HepG2 (cell line): Measurements from ENCODE around the gene U2AF2. TPM values are rescaled to one million over a fixed set of nuclear protein-coding genes. Genes with fewer than 3 reads are reported as not detected.
A peak's percentile ranks its signal among the peaks of the same experiment; 100 is the strongest.

ENCODE experiments used
- ATAC-seq: fragments of 200-7000 bp; cut with Tn5 transposase; 3 replicates; pipeline ENCODE4 v1.9.1; 2020; ENCODE audit warnings: mild to moderate bottlenecking, moderate library complexity
- BruUV-seq: library from RNA; stranded (reverse); fragments of 400-500 nt; replicated peaks from 2 replicates; lab custom pipeline; 2021; lab: Mats Ljungman, UMichigan
- CTCF ChIA-PET: fragments of 300-600 bp; formaldehyde crosslinking; extraction: SDS; loops from one replicate; lab custom pipeline; 2021; ENCODE audit warnings: low total read pairs, inconsistent platforms, low intra/inter-chr PET ratio; lab: Yijun Ruan, JAX
- POLR2A ChIA-PET: fragments of 350-600 bp; sonication (Branson Sonifier 250); formaldehyde crosslinking; loops from one replicate; lab custom pipeline; 2020; ENCODE audit warnings: antibody characterized with exemption, inconsistent platforms; lab: Yijun Ruan, JAX
- DNase-seq: peaks from one replicate; pipeline ENCODE4 v3.0.0-alpha.2; 2015; ENCODE audit warnings: low spot score
- FAIRE-seq: peaks from 3 replicates; lab custom pipeline; 2011; peaks lifted over from hg19 to GRCh38; lab: Jason Lieb, UNC
- H2AFZ ChIP-seq: one replicate; pipeline ENCODE4 v1.6.1; 2011; ENCODE audit warnings: low read length, inconsistent platforms
- H3K27ac ChIP-seq: fragments of 300-600 bp; 3 replicates; pipeline ENCODE4 v1.8.0; 2011; ENCODE audit warnings: mixed run types, mild to moderate bottlenecking, mixed read lengths, low read length, inconsistent platforms; ENCODE audit not compliant: insufficient read depth; ENCODE audit errors: extremely low read length
- H3K27me3 ChIP-seq, 2 experiments: fragments of 200-600 bp in 1 of 2; 2 replicates in 1 of 2; 3 replicates in 1 of 2; pipeline versions ENCODE4 v1.6.0 to v1.8.0; 2011; ENCODE audit warnings: low read length in 2 of 2, mild to moderate bottlenecking in 2 of 2, moderate library complexity in 2 of 2, inconsistent platforms in 1 of 2; ENCODE audit not compliant: insufficient read depth in 2 of 2, control insufficient read depth in 1 of 2
- H3K36me3 ChIP-seq, 2 experiments: fragments of 200-600 bp in 1 of 2; replicated peaks in 1 of 2; 2 replicates in 1 of 2; 3 replicates in 1 of 2; pipeline versions ENCODE4 v1.5.1 to v1.8.0; 2011; ENCODE audit warnings: low read length in 2 of 2, inconsistent platforms in 1 of 2; ENCODE audit not compliant: insufficient read depth in 2 of 2, control insufficient read depth in 1 of 2
- H3K4me1 ChIP-seq: 2 replicates; pipeline ENCODE4 v1.5.1; 2012; ENCODE audit warnings: low read length, inconsistent platforms; ENCODE audit not compliant: insufficient read depth
- H3K4me2 ChIP-seq: 2 replicates; pipeline ENCODE4 v1.6.0; 2011; ENCODE audit warnings: low read depth, low read length, inconsistent platforms
- H3K4me3 ChIP-seq, 3 experiments: fragments of 200-600 bp in 1 of 3; sonication (generic), shearing (Covaris generic) in 1 of 3; replicated peaks in 1 of 3; 2 replicates each; pipeline ENCODE4 v1.5.1; 2011 to 2016; ENCODE audit warnings: low read length in 3 of 3, inconsistent platforms in 2 of 3, low read depth in 2 of 3, mild to moderate bottlenecking in 2 of 3, control low read depth in 1 of 3, mixed read lengths in 1 of 3; ENCODE audit not compliant: insufficient read depth in 1 of 3
- H3K79me2 ChIP-seq: one replicate; pipeline ENCODE4 v1.6.1; 2011; ENCODE audit warnings: low read length, inconsistent platforms; ENCODE audit not compliant: insufficient read depth
- H3K9ac ChIP-seq: 2 replicates; pipeline ENCODE4 v1.6.0; 2011; ENCODE audit warnings: mild to moderate bottlenecking, low read depth, low read length, inconsistent platforms; ENCODE audit not compliant: insufficient read depth
- H3K9me3 ChIP-seq: 2 replicates; pipeline ENCODE4 v1.5.1; 2012; ENCODE audit warnings: mild to moderate bottlenecking, low read length
- H4K20me1 ChIP-seq: 2 replicates; pipeline ENCODE4 v1.6.0; 2011; ENCODE audit warnings: inconsistent platforms, mild to moderate bottlenecking, low read length, moderate library complexity; ENCODE audit not compliant: insufficient read depth
- ATF7-NPFF ChIP-seq: sonication (generic); formaldehyde crosslinking; IDR thresholded peaks from 2 replicates; pipeline ENCODE4 v1.8.1; 2023; ENCODE audit warnings: mild to moderate bottlenecking, low read depth, missing genetic modification reagents, moderate library complexity
- CREBL2 ChIP-seq: sonication (generic); formaldehyde crosslinking; IDR thresholded peaks from 2 replicates; pipeline ENCODE4 v1.8.1; 2023; ENCODE audit warnings: missing genetic modification reagents, mild to moderate bottlenecking, borderline replicate concordance
- FOXK1 ChIP-seq: sonication (generic); formaldehyde crosslinking; IDR thresholded peaks from 2 replicates; pipeline ENCODE4 v1.4.0; 2020; ENCODE audit warnings: low read depth, missing genetic modification reagents, borderline replicate concordance
- MAFK ChIP-seq, 2 experiments: IDR thresholded peaks in 1 of 2; conservative IDR thresholded peaks in 1 of 2; 2 replicates each; pipeline ENCODE4 v1.6.1; 2011; ENCODE audit warnings: improper control_type of control experiment in 2 of 2, low read length in 2 of 2
- NBN ChIP-seq: fragments of 450-650 bp; conservative IDR thresholded peaks from 2 replicates; pipeline ENCODE4 v1.6.1; 2017
- NFKB2 ChIP-seq: sonication (generic); formaldehyde crosslinking; IDR thresholded peaks from 2 replicates; pipeline ENCODE4 v1.4.0; 2020; ENCODE audit warnings: missing genetic modification reagents, borderline replicate concordance
- RFX5 ChIP-seq: IDR thresholded peaks from 2 replicates; pipeline ENCODE4 v1.6.1; 2011; ENCODE audit warnings: low read depth, low read length, improper control_type of control experiment
- SAP130 ChIP-seq: IDR thresholded peaks from 2 replicates; pipeline ENCODE4 v1.6.1; 2016; ENCODE audit warnings: low read depth
- SP1 ChIP-seq, 2 experiments: fragments of 450-650 bp in 1 of 2; sonication (generic) in 1 of 2; formaldehyde crosslinking in 1 of 2; IDR thresholded peaks; 2 replicates each; pipeline versions ENCODE4 v1.4.0 to v1.6.1; 2016 to 2020; ENCODE audit warnings: missing genetic modification reagents in 1 of 2
- TEF ChIP-seq: sonication (generic); formaldehyde crosslinking; IDR thresholded peaks from 2 replicates; pipeline ENCODE4 v1.5.0; 2020; ENCODE audit warnings: missing genetic modification reagents
- TFAP4 ChIP-seq: sonication (generic); IDR thresholded peaks from 2 replicates; pipeline ENCODE4 v1.6.1; 2016; ENCODE audit warnings: low read depth, borderline replicate concordance
- ZFX ChIP-seq: sonication (generic); formaldehyde crosslinking; IDR thresholded peaks from 2 replicates; pipeline ENCODE4 v1.4.0; 2020; ENCODE audit warnings: mild to moderate bottlenecking, low read depth, missing genetic modification reagents, moderate library complexity
- ZNF337 ChIP-seq: sonication (generic); formaldehyde crosslinking; IDR thresholded peaks from 2 replicates; pipeline ENCODE4 v1.5.1; 2020; ENCODE audit warnings: missing genetic modification reagents, low read depth, mild to moderate bottlenecking, borderline replicate concordance
- ZNF543 ChIP-seq: sonication (generic); formaldehyde crosslinking; IDR thresholded peaks from 2 replicates; pipeline ENCODE4 v1.4.0; 2020; ENCODE audit warnings: mild to moderate bottlenecking, missing genetic modification reagents
- ZNF841 ChIP-seq: sonication (generic); formaldehyde crosslinking; IDR thresholded peaks from 2 replicates; pipeline ENCODE4 v1.8.1; 2023; ENCODE audit warnings: missing genetic modification reagents, borderline replicate concordance
- WGBS: methylation state at CpG from one replicate; pipeline ENCODE4 v1.1.6; 2017; ENCODE audit warnings: low lambda C conversion rate; 5-methylcytosine and 5-hydroxymethylcytosine counted together
- in situ Hi-C: cut with HindIII; loops from 2 replicates; pipeline ENCODE4 v1.10.0; 2017; ENCODE audit warnings: low pct_unique_long_range_greater_than_20kb; ENCODE audit not compliant: extremely low pct_ligation_motif_present
- intact Hi-C: fragments of 100-400 bp; cut with micrococcal nuclease; formaldehyde crosslinking; loops from one replicate; pipeline ENCODE4 v1.10.0; 2022; ENCODE audit not compliant: unreplicated experiment
- polyA plus RNA-seq, 8 experiments: library from polyadenylated mRNA; depleted of rRNA in 3 of 8; stranded (reverse) in 7 of 8; unstranded in 1 of 8; fragments of >200 nt; fragmentation: Illumina TruSeq in 4 of 8; extraction: Trizol in 4 of 8; gene quantifications; 2 replicates each; pipeline versions ENCODE4 v1.2.1 to v1.2.3, GENCODE V29; 2011 to 2016; ENCODE audit warnings: low read depth in 4 of 8, missing spikeins in 1 of 8, mixed read lengths in 1 of 8; ENCODE audit not compliant: insufficient read depth in 1 of 8
- total RNA-seq, 5 experiments: library from RNA; depleted of rRNA; stranded (reverse); fragments of >200 nt; fragmentation: Illumina TruSeq; extraction: Trizol; gene quantifications; 2 replicates each; pipeline ENCODE4 v1.2.3, GENCODE V29; 2016; ENCODE audit warnings: low read depth in 1 of 5
- TF ChIP-seq, protein P1 (sequence below): sonication (generic); formaldehyde crosslinking; IDR thresholded peaks from 2 replicates; pipeline ENCODE4 v1.4.0; 2020; ENCODE audit warnings: mild to moderate bottlenecking, missing genetic modification reagents
- TF ChIP-seq, protein P2 (sequence below): IDR thresholded peaks from 2 replicates; pipeline ENCODE4 v1.6.1; 2016; ENCODE audit warnings: low read depth, control low read depth

The U2AF2 gene
- total and polyA plus RNA-seq, 2 of the 13 experiments (the other 11 are each of a cell fraction or from before 2014, with no cell fraction given), result 84.3 to 124 TPM

GRCh38 chr19:55635334-55635717, 19.5 kb upstream of the U2AF2 start:
- Histone ChIP-seq H3K36me3 (no peaks in the 10 kb centered on the region), H3K27me3 (no peaks in the 10 kb centered on the region; a peak in 1 of 5 replicates), H3K4me2 (peak overlapping the region; percentile 98), H4K20me1 (no peaks in the 10 kb centered on the region), H3K79me2 (peaks cover 23% of the 10 kb centered on the region), H3K9ac (peak overlapping the region; percentile 99), H2AFZ (no peak overlapping the region), H3K4me1 (peaks cover 54% of the 10 kb centered on the region), H3K9me3 (no peaks in the 10 kb centered on the region), H3K27ac (peak overlapping the region; percentile 86), H3K4me3 (peak overlapping the region; percentile 93 to 100 (median 94))
- CTCF ChIA-PET, result interaction anchor here (1.2 kb wide), 1 partner anchor 19 kb away, joined by 4 read pairs; no protein-coding TSS in a partner anchor
- DNase-seq (no peak), ATAC-seq (no peak), FAIRE-seq (no peak)
- intact Hi-C loops, result loop anchor here (1.0 to 10.0 kb wide), 2 partner anchors 51 to 116 kb away; partner anchors contain the start of gene ZNF579
- 0% methylated on average over 9 of the region's 9 CpGs for WGBS
- POLR2A ChIA-PET, result interaction anchor here (0.6 to 3.3 kb wide), 5 partner anchors 11 to 36 kb away, joined by 3 to 15 read pairs (median 4); partner anchors contain the start of genes FIZ1, U2AF2, ZNF784 and ZNF865
- BruUV-seq, result TSS peak; percentile 68
- in situ Hi-C loops, result no loop called here
- 0 out of 2 replicates have a peak, but pooled peaks have one; percentile 8 for TF ChIP-seq ZNF337 (CRISPR knock-in tag)
- TF ChIP-seq SAP130 (CRISPR knock-in tag), result no peak
- TF ChIP-seq ZFX (CRISPR knock-in tag), result no peak; the same call in 1 of the 2 replicates
- no peak; the same call in 1 of the 2 replicates for TF ChIP-seq ATF7-NPFF (CRISPR knock-in tag)
- no peak for TF ChIP-seq NBN
- TF ChIP-seq, protein P1, sequence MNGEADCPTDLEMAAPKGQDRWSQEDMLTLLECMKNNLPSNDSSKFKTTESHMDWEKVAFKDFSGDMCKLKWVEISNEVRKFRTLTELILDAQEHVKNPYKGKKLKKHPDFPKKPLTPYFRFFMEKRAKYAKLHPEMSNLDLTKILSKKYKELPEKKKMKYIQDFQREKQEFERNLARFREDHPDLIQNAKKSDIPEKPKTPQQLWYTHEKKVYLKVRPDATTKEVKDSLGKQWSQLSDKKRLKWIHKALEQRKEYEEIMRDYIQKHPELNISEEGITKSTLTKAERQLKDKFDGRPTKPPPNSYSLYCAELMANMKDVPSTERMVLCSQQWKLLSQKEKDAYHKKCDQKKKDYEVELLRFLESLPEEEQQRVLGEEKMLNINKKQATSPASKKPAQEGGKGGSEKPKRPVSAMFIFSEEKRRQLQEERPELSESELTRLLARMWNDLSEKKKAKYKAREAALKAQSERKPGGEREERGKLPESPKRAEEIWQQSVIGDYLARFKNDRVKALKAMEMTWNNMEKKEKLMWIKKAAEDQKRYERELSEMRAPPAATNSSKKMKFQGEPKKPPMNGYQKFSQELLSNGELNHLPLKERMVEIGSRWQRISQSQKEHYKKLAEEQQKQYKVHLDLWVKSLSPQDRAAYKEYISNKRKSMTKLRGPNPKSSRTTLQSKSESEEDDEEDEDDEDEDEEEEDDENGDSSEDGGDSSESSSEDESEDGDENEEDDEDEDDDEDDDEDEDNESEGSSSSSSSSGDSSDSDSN (CRISPR knock-in tag), result 0 out of 2 replicates have a peak, but pooled peaks have one; percentile 13
- TF ChIP-seq SP1 (IDR thresholded peaks at IDR 0.05), result no peak
- TF ChIP-seq SP1 (CRISPR knock-in tag; IDR thresholded peaks at IDR 0.05), result no peak
- TF ChIP-seq TFAP4, result no peak
- TF ChIP-seq NFKB2 (CRISPR knock-in tag), result 0 out of 2 replicates have a peak, but pooled peaks have one; percentile 9
- TF ChIP-seq MAFK (conservative IDR thresholded peaks at IDR 0.05 in 1 of 2, IDR thresholded peaks at IDR 0.05 in 1 of 2; ENCODE audit: low read length in 2 of 2), result no peak
- no peak for TF ChIP-seq RFX5
- TF ChIP-seq TEF, result no peak
- TF ChIP-seq ZNF841, result no peak
- peak; percentile 4; the same call in 1 of the 2 replicates for TF ChIP-seq ZNF543 (CRISPR knock-in tag)
- TF ChIP-seq FOXK1, result no peak
- TF ChIP-seq, protein P2, sequence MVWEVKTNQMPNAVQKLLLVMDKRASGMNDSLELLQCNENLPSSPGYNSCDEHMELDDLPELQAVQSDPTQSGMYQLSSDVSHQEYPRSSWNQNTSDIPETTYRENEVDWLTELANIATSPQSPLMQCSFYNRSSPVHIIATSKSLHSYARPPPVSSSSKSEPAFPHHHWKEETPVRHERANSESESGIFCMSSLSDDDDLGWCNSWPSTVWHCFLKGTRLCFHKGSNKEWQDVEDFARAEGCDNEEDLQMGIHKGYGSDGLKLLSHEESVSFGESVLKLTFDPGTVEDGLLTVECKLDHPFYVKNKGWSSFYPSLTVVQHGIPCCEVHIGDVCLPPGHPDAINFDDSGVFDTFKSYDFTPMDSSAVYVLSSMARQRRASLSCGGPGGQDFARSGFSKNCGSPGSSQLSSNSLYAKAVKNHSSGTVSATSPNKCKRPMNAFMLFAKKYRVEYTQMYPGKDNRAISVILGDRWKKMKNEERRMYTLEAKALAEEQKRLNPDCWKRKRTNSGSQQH (CRISPR knock-in tag), result no peak
- 0 out of 2 replicates have a peak, but pooled peaks have one; percentile 6 for TF ChIP-seq CREBL2 (CRISPR knock-in tag)
